Activated T-cell treated with anti-CD3 and anti-CD28 coated beads, Interleukin-2, amount 50 U/mL, for 4 hours (primary cell): ENCODE data around the gene DLL4. TPM values are rescaled to one million over a fixed set of nuclear protein-coding genes. Genes with fewer than 3 reads are reported as not detected.

ENCODE experiments used
- ATAC-seq, 2 donors: fragments of 200-7000 bp; cut with Tn5 transposase; one replicate each; pipeline ENCODE4 v1.10.0; 2021
- DNase-seq: peaks from one replicate; pipeline ENCODE4 v3.0.0-alpha.2; 2020
- H3K27me3 Mint-ChIP-seq: one replicate; pipeline ENCODE4 v1.8.0; 2021; ENCODE audit warnings: low read depth, mixed read lengths
- H3K36me3 Mint-ChIP-seq: one replicate; pipeline ENCODE4 v1.8.0; 2022; ENCODE audit warnings: mixed read lengths; ENCODE audit not compliant: insufficient read depth
- H3K4me1 Mint-ChIP-seq: one replicate; pipeline ENCODE4 v1.8.0; 2021; ENCODE audit warnings: low read depth, mixed read lengths
- H3K4me3 Mint-ChIP-seq: one replicate; pipeline ENCODE4 v1.8.0; 2021; ENCODE audit warnings: mild to moderate bottlenecking, moderate library complexity, mixed read lengths
- H3K9me3 Mint-ChIP-seq: one replicate; pipeline ENCODE4 v1.8.0; 2021; ENCODE audit warnings: mixed read lengths
- total RNA-seq, 3 donors: library from RNA; stranded (reverse); gene quantifications; one replicate each; pipeline ENCODE4 v1.2.1, GENCODE V29; 2021

The DLL4 gene
- total RNA-seq, 3 donors from 2014 or later: 0.05 to 0.38 (median 0.37) TPM

GRCh38 chr15:40938536-40938870 lies 9.4 kb downstream of the DLL4 start:
- Mint-ChIP-seq H3K27me3 (peaks cover 2% of the 10 kb centered on the region), H3K4me3 (no peak overlapping the region), H3K9me3 (no peaks in the 10 kb centered on the region), H3K4me1 (peaks cover 28% of the 10 kb centered on the region), H3K36me3 (no peaks in the 10 kb centered on the region)
- no peak for DNase-seq
- ATAC-seq: no peak

DNA sequence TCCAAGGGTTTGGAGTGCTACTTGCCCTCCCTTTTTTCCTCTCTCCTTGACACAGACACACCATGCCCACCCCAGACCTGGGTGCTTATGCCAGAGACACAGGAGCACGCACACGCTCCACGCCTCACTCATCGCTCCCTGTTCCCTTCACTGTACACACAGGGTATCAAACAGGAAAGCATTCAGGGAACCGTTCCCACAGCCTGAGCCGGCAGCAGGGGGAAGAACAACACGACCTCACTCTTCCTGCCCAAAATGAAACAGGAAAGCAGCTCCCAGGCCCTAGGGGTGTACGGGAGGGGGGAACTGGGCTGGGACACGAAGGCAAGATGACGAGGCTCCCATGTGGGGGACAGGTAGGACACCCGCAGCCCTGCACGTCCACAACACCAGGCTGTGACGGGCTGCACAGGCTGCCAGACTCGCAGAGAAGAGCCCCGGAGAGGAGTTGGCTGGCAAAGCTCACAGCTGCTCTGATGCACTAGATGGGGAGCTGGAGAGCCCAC lies 11.2 kb downstream of the DLL4 start:
- H3K9me3 Mint-ChIP-seq: no peaks in the 10 kb centered on the region
- DNase-seq (no peak), ATAC-seq (no peak)
- no peaks in the 10 kb centered on the region for H3K27me3 Mint-ChIP-seq
- no peaks in the 10 kb centered on the region for H3K36me3 Mint-ChIP-seq
- H3K4me3 Mint-ChIP-seq: peak overlapping the region; percentile 31
- peaks cover 35% of the 10 kb centered on the region for H3K4me1 Mint-ChIP-seq

- Mint-ChIP-seq H3K4me3 (peak overlapping the region; percentile 62), H3K27me3 (no peaks in the 10 kb centered on the region), H3K4me1 (peaks cover 38% of the 10 kb centered on the region), H3K9me3 (no peaks in the 10 kb centered on the region), H3K36me3 (no peaks in the 10 kb centered on the region)
- ATAC-seq (no peak), DNase-seq (no peak)
These were observed 12.0 kb downstream of the DLL4 start for GRCh38 chr15:40941068-40941527.

- DNase-seq (peak; percentile 52), ATAC-seq (peak; percentile 88 to 90)
- H3K4me1 Mint-ChIP-seq: peaks cover 39% of the 10 kb centered on the region
- H3K9me3 Mint-ChIP-seq: no peaks in the 10 kb centered on the region
- H3K27me3 Mint-ChIP-seq: no peaks in the 10 kb centered on the region
- H3K4me3 Mint-ChIP-seq: peak overlapping the region; percentile 78
- no peaks in the 10 kb centered on the region for H3K36me3 Mint-ChIP-seq
These were observed 12.6 kb downstream of the DLL4 start for GRCh38 chr15:40941528-40942336.

- DNase-seq (no peak), ATAC-seq (peak; percentile 10 to 11)
- Mint-ChIP-seq H3K36me3 (no peaks in the 10 kb centered on the region), H3K9me3 (no peaks in the 10 kb centered on the region), H3K27me3 (no peaks in the 10 kb centered on the region), H3K4me3 (peak overlapping the region; percentile 78), H3K4me1 (peaks cover 39% of the 10 kb centered on the region)
These were observed 13.3 kb downstream of the DLL4 start for GRCh38 chr15:40942337-40942854.

GRCh38 chr15:40942878-40943277 lies 13.7 kb downstream of the DLL4 start:
- ATAC-seq (no peak), DNase-seq (no peak)
- Mint-ChIP-seq H3K27me3 (no peaks in the 10 kb centered on the region), H3K4me3 (peak overlapping the region; percentile 78), H3K4me1 (peaks cover 39% of the 10 kb centered on the region), H3K9me3 (no peaks in the 10 kb centered on the region), H3K36me3 (no peaks in the 10 kb centered on the region)

DNA sequence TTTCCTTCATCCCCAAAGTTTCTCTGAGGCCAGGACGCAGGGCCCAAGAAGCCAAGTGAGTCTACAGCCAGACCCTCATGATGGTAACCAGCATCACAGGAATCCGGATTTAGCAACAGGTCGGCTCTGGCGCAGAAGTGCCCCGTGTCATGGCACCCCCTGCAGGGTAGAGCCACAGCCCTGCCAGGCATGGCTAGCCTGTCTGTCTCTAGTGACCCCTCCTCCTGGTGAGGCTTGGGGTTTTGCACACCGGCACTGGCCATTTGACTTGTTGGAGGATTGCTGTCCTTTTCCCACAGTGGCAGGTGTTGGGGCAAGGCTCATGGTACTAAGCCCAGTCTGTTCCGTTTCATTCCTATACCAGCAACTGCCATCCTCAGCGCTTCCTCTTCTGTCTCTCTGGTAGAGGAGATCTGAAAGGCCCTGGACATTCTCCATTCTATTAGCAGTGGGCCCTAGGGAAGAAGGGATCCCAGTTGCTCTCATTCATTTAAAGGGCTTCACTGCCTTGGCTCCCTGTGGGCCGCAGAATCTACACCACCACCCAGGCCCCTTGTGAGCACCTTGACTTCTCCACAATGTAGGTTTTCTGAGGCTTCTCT lies 14.7 kb downstream of the DLL4 start:
- no peak overlapping the region for H3K4me3 Mint-ChIP-seq
- no peaks in the 10 kb centered on the region for H3K36me3 Mint-ChIP-seq
- DNase-seq: no peak
- no peaks in the 10 kb centered on the region for H3K27me3 Mint-ChIP-seq
- no peak for ATAC-seq
- peaks cover 39% of the 10 kb centered on the region for H3K4me1 Mint-ChIP-seq
- H3K9me3 Mint-ChIP-seq: no peaks in the 10 kb centered on the region

DNA sequence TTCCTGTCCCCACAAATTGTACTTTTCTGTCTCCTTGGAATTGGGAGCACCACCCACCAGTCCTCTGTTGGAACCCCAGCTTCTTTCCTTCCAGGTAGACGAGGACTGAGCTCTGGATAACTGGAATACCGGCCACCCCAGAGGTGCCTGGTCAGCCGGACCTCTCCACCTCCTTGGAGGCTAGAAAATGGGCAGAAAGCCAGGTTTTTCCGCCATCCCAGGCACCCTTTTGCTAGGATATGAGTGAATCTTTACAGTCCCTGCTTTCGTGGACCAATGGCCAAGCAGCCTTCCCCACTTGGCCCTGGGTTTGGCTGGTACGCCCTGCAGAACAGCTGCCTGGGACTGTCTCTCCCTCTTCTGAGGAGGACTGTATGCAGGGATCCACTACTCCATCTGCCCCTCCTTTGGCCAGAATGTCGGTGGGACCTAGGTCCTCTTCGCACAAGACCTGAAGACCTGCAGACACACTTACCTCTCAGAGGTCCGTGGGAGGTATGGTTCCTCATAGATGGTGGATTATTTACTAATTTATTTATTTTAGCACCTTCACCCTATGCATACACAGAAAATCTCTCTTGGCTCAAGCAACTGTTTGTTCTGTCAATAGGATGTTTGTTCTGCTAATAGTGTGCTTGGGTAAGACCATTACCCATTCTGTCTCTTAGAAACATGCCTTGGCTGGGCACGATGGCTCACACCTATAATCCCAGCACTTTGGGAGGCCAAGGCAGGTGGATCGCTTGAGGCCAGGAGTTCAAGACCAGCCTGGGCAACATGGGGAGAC lies 15.6 kb downstream of the DLL4 start:
- DNase-seq (no peak), ATAC-seq (no peak)
- no peaks in the 10 kb centered on the region for H3K36me3 Mint-ChIP-seq
- H3K9me3 Mint-ChIP-seq: no peaks in the 10 kb centered on the region
- H3K27me3 Mint-ChIP-seq: no peaks in the 10 kb centered on the region
- peaks cover 38% of the 10 kb centered on the region for H3K4me1 Mint-ChIP-seq
- no peak overlapping the region for H3K4me3 Mint-ChIP-seq

- no peaks in the 10 kb centered on the region for H3K36me3 Mint-ChIP-seq
These were observed 19.8 kb downstream of the DLL4 start for GRCh38 chr15:40948706-40949473.

DNA sequence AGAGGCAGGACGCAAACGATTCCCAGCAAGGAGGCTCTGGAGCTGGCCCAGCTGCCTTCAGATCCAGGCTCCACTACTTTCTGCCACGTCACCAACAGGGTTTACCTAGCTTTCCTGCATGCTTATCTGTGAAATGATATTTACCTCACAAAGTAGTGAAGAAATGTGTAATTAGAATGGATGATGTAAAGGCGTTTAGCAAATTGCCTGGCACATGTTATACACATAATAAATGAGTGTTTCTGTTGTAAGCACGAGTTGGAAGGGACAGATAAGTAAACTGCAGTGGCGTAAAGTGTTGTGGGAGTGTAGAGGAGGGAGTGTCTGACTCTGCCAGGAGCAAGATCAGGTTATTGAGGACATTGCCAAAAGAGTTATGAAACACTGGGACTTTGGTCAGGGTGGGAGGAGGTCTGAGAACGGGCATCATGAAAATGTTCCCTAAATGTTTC lies 20.6 kb downstream of the DLL4 start:
- DNase-seq (no peak), ATAC-seq (no peak)
- no peak overlapping the region for H3K4me3 Mint-ChIP-seq
- no peaks in the 10 kb centered on the region for H3K9me3 Mint-ChIP-seq
- peaks cover 15% of the 10 kb centered on the region for H3K4me1 Mint-ChIP-seq
- no peaks in the 10 kb centered on the region for H3K27me3 Mint-ChIP-seq
- H3K36me3 Mint-ChIP-seq: peaks cover 2% of the 10 kb centered on the region

More at GRCh38 chr15:40948706-40949473, 19.8 kb downstream of the DLL4 start:
- Mint-ChIP-seq H3K27me3 (no peaks in the 10 kb centered on the region), H3K4me3 (no peak overlapping the region), H3K9me3 (no peaks in the 10 kb centered on the region), H3K4me1 (peaks cover 16% of the 10 kb centered on the region)
- no peak for DNase-seq
- ATAC-seq: no peak

DNA sequence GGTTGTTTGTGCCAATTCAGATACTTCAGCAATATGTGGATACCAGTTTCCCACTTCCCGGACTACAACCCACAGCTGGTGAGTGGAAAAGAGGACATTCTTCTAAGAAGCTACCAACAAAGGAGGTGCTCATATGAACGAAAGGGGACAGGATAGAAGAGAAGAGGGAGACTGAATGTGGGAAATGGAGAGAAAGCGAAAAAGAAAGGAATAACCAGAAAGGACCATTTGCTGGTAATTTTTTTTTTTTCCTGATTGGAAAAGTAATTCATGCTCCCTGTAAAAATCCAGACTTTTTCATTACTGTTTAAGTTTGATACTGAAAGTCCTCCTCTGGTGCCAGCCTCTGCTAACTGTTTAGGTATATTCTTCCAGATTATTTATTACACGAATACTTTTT lies 22.6 kb downstream of the DLL4 start:
- Mint-ChIP-seq H3K9me3 (no peaks in the 10 kb centered on the region), H3K4me1 (peaks cover 20% of the 10 kb centered on the region), H3K36me3 (peaks cover 10% of the 10 kb centered on the region), H3K27me3 (no peaks in the 10 kb centered on the region), H3K4me3 (peak overlapping the region; percentile 93)
- no peak for DNase-seq
- ATAC-seq: no peak

GRCh38 chr15:40952301-40952900 lies 23.3 kb downstream of the DLL4 start:
- peak overlapping the region; percentile 93 for H3K4me3 Mint-ChIP-seq
- H3K4me1 Mint-ChIP-seq: peaks cover 20% of the 10 kb centered on the region
- H3K27me3 Mint-ChIP-seq: no peaks in the 10 kb centered on the region
- H3K36me3 Mint-ChIP-seq: peaks cover 10% of the 10 kb centered on the region
- ATAC-seq (no peak), DNase-seq (no peak)
- H3K9me3 Mint-ChIP-seq: no peaks in the 10 kb centered on the region
